Stimulated activated CD8-positive, alpha-beta memory T cell treated with anti-CD3 and anti-CD28 coated beads, Interleukin-12 subunit alpha, Interleukin-12 subunit beta, amount 100 ng/mL, for 4 hours (primary cell): Measurements from ENCODE around the gene DLG2.

Source experiments
- DNase-seq: peaks from one replicate; pipeline ENCODE4 v3.0.0-alpha.2; 2020; ENCODE audit warnings: low read depth

Gene DLG2

DNA sequence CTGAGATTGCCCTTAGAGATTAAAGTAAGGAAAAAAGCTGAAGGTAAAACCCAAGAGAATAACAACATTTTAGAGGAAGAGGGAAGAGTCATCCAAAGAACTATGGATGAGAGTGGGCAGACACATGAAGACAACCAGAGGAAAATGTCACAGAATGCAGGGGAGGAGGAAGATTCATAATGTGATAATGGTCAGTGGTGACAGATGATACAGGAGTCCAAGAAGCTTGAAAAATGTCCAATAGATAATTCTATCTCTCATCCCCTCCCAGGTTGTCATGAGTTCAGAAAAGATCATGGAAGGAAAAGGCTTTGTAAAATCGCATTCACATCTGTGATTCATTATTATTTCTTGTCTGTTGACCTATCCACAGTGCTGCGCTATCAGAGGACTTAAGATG lies 2058.6 kb downstream of the DLG2 start:
- DNase-seq = no peak

GRCh38 chr11:83566950-83567349 lies 2060.2 kb downstream of the DLG2 start:
- DNase-seq = no peak

- no peak for DNase-seq
Measured at GRCh38 chr11:83564870-83565269, 2062.3 kb downstream of the DLG2 start.

DNA sequence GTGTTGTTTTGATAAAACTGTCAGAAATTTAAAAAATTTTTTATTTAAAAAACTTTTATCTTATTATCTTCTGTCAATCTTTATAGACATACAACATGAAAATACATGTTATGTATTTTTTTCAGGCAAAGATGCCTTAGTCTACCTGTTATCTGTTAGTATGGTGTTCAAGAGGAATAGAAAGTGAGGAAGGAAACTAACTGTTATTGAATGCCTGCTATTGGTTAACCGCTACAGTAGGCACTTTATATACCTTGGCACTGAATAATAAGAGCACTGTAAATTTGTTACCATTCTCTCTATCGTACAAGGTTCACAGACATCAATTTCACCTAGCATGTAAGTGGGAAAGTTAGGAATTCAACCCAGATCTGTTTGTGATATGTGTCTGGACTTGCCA lies 2068.9 kb downstream of the DLG2 start:
- DNase-seq = no peak

- DNase-seq = no peak
Measured at GRCh38 chr11:83557653-83558052, 2069.5 kb downstream of the DLG2 start.

DNA sequence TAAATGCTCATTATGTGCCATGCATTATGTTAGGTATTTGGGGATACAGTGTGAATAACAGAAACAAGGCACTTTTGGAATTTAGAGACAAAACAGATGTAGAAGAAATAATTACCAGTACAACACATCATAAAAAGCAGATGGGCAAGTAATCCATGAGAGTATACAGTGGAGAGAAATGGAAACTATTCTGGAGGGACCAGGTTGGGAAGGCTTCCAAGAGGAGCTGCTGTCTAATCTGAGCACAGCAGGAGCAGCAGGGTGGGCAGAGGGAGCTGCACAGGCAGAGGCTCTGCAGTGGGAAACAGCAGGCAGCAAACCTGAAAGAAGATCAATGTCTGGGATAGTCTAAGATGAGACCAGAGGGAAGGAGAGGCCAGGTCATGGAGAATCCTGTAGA lies 2072.3 kb downstream of the DLG2 start:
- no peak for DNase-seq

GRCh38 chr11:83549984-83550667 lies 2077.0 kb downstream of the DLG2 start:
- no peak for DNase-seq

DNA sequence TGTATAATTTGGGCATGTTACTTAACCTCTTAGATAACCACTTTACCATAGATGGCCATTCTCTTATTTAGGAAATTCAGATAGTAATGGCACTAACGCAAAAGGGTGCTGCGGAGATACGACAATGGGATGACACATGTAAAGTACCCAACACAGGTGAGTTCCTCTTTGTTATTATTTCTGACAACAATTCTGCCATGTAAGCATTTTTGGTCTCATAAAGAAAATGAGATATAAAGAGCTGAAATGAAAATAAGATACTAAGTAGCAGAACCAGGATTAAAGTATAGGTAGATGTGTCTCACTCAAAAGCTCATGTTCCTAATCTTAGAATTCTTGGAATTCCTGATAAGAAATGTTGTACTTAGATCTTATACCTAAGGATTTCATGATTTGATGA lies 2080.8 kb downstream of the DLG2 start:
- no peak for DNase-seq

- DNase-seq = no peak
Measured at GRCh38 chr11:83545494-83546260, 2081.5 kb downstream of the DLG2 start.

DNA sequence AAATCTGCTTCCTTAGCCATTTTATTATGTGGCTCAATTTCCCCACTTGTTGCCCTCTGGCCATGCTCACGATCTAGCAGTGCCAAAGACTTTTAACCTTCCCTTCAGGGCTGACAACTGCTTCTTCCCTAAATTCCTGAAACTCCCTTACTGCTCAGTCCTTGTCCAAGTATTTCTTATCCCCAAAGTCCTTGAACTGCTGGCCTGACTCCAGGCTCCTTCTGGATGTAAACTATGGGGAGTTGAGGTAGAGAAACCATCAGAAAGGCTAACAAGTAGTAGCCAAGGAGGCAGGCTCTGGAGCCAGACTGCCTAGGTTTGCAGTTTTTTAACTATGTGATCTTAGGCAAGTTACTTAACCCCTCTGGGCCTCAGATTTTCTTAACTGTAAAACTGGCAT lies 2082.3 kb downstream of the DLG2 start:
- DNase-seq = no peak

DNA sequence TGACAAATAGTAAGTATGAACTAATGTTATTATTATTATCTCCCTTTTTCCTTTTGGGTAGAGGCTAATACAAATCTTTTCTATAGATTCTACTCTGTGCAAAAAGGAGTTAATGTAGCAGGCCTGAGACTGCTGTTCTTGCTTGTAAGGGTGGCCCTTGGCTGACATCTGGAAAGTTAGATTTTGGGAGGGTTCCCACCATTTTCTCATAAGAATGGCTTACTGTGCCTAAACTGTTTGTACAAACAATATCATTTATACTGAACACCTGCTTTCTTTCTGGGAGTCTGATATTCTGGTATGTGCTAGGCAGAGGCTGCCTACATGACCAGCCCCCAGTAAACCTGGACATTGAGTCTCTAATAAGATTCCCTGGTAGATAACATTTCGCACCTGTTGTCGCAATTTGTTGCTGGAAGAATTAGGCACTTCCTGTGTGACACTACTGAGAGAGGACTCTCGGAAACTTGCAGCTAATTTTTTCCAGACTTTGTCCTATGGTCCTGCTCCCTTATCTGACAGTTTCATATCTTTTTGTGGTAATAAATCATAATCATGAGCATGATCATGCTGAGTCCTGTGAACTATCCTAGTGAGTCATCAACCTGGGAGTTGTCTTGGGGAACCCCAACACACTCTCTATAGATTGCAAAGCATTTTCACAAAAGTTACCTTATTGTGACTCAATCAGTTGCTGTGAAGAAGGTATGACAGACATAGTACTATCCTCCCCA lies 2083.3 kb downstream of the DLG2 start:
- DNase-seq = no peak

GRCh38 chr11:83542861-83543260 lies 2084.3 kb downstream of the DLG2 start:
- no peak for DNase-seq

DNA sequence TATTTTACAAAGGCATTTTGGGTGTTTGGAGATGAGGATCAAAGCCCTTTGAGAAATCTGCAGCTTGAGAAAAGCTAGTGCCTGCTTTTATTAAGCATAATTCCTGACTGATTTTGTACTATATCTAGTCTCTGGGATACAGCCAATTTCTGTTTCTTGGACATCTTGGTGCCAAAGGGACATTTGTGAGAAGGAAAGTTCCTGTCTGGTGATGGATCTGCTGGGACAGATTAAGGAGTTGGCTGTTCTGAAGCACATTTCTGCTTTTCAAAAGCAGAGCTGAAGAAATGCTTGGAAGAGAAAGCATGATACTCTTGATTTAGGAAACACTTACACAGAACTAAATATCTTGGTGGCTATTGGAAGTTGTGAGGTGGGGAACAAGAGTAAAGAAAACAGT lies 2086.4 kb downstream of the DLG2 start:
- no peak for DNase-seq

- DNase-seq = no peak
Measured at GRCh38 chr11:83540112-83540675, 2086.9 kb downstream of the DLG2 start.

DNA sequence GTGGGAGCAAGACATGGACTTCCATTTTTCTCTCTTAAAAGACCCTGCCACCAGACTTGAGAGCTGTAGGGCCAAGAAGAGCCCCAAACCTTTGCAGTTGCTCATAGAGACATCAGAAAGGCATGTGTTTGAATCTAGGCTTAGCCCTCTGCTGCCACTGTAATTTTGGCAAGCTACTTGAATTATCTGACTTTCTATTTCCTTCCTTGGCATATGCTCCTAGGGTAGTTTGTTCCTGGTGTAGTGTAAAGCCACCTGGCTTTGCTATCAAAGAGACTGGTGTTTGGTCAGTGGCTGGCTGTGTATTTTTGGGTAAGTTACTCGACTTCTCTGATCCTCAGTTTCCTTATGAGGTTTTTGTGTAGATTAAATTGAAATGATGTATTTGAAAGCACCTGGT lies 2088.9 kb downstream of the DLG2 start:
- DNase-seq = no peak

- DNase-seq = no peak
Measured at GRCh38 chr11:83537131-83537610, 2090.0 kb downstream of the DLG2 start.

GRCh38 chr11:83533166-83533565 lies 2094.0 kb downstream of the DLG2 start:
- no peak for DNase-seq

- DNase-seq = no peak
Measured at GRCh38 chr11:83528877-83529276, 2098.3 kb downstream of the DLG2 start.

GRCh38 chr11:83528225-83528624 lies 2098.9 kb downstream of the DLG2 start:
- DNase-seq = no peak

DNA sequence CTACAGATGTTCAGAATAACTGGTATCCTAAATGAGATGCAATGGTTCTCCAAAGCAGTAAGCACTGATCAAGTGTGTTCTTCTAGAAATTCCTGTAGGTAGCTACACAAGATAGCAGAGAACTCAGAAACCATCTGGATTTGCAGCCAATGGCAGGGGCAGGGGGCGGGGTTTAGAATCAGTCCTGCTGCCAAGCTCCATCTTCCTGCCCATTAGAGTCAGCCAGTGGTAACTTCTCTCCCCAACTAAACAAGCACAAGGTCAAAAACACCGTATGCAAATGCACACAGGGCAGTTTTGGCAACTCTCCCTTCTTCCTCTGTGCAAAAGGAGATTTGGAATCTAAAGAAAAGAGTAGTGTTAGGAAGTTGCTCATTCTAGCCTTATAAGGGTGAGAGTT lies 2103.5 kb downstream of the DLG2 start:
- no peak for DNase-seq

DNA sequence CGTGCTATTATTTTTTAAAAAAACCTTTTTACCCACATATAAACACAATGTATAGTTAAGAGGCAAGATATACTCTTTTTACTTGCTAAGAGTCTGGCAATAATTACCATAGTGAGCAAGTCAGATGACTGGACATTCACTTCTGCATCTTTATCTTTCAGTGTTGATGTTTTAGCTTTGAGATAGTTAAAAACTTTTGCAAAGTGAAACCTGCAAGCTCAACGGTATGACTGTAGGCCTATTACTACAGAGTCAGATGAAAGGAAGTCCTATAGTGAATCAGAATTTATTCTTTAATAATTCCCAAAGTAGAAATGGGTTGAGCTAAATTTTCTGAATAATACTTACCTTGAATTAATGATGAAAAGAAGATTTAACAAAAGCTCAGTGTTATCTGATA lies 2104.2 kb downstream of the DLG2 start:
- no peak for DNase-seq
